DND-41 (cell line): ENCODE data around the gene FOXP1.

ENCODE experiments used
- EZH2 ChIP-seq: IDR thresholded peaks from 3 replicates; pipeline ENCODE4 v1.6.1; 2012; ENCODE audit warnings: borderline replicate concordance, low read depth, mild to moderate bottlenecking, moderate library complexity, low read length, inconsistent platforms; ENCODE audit not compliant: severe bottlenecking
- TF ChIP-seq, protein P1 (sequence below): IDR thresholded peaks from 2 replicates; pipeline ENCODE4 v1.5.1; 2012; ENCODE audit warnings: borderline replicate concordance, low read length, moderate library complexity, mild to moderate bottlenecking; ENCODE audit not compliant: poor library complexity, severe bottlenecking; ENCODE audit errors: extremely low read depth

DNA sequence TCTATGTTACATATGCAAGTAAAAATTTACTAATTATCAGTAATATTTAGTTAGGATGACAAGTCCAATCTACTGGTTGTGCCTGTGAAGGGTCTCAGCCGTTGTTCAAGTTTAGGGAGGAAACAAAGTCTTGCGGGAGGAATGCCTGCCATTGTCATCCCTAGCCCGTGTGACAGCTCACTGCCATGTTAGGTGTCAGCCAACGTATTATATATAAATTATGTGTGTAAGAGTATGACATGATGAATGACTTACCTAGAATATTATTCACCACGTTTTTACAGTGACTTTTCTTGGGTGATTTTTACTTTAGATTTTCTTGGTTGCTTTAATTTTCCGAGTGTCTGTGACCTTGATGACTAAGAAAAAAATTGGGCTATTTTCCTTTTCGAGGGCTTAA lies 656.7 kb downstream of the FOXP1 start:
- TF ChIP-seq, protein P1, sequence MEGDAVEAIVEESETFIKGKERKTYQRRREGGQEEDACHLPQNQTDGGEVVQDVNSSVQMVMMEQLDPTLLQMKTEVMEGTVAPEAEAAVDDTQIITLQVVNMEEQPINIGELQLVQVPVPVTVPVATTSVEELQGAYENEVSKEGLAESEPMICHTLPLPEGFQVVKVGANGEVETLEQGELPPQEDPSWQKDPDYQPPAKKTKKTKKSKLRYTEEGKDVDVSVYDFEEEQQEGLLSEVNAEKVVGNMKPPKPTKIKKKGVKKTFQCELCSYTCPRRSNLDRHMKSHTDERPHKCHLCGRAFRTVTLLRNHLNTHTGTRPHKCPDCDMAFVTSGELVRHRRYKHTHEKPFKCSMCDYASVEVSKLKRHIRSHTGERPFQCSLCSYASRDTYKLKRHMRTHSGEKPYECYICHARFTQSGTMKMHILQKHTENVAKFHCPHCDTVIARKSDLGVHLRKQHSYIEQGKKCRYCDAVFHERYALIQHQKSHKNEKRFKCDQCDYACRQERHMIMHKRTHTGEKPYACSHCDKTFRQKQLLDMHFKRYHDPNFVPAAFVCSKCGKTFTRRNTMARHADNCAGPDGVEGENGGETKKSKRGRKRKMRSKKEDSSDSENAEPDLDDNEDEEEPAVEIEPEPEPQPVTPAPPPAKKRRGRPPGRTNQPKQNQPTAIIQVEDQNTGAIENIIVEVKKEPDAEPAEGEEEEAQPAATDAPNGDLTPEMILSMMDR, result no peak
- no peak for TF ChIP-seq EZH2
